ACHN (cell line): ENCODE data around the gene IKBKE.

Source experiments
- DNase-seq: peaks from one replicate; pipeline ENCODE4 v3.0.0-alpha.2; 2015
- in situ Hi-C: cut with HindIII; loops from 2 replicates; pipeline ENCODE4 v1.10.0; 2017; ENCODE audit warnings: low sequenced_read_pairs, low pct_ligation_motif_present, low pct_unique_long_range_greater_than_20kb

IKBKE gene

DNA sequence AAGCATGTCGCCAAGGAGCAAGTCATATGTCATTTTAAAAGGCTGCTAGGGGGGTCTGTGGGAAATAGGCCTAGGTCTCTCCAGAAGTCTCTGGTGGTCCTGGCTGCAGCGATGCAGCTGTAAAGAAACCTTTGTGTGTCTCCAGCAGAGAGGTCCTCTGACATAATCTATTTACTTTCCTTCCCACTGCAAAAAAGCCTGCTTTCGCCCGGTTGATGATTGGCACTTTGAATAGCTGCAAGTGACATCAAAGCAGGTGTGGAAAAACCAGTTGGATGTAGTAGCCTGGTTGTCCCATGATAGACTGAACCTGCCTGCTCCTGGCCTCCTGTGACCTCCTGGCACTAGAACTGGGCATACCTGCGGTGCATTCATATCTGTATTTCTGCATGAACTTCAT lies 50.9 kb downstream of the IKBKE start:
- in situ Hi-C loops = no loop called here
- DNase-seq = no peak

DNA sequence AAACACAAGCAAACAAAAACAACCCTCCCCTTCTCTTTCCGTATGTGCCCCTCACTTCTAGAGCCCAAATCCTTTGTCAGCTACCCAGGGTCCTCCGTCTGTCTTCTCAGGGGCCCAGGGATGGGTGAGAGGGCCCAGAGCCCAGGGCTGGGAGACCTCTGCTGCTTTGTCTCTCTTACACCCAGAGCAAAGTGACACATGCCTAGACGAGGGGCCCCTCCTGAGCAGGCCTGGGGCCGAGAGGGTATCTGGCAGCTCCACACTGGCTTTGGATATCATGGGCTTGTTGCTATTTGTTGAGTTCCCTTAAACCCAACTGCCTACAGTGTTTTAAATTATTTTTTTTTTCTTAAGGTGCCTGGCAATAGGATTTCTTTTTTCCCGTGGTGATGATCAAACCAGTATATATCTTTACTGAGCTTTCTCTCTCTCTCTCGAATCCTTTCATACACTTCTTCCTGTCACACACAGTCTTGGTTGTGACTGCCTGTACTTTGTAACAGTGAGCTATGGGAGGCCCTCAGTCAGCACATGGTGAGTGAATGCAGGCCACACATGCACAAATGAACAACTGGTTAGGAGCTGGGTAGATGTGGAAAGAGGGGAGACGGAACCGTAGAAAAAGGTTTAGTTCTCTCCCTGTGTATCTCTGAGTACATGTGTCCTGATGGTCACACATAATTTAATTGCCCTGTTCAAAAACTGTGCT lies 51.6 kb downstream of the IKBKE start:
- no peak for DNase-seq
- in situ Hi-C loops = no loop called here

DNA sequence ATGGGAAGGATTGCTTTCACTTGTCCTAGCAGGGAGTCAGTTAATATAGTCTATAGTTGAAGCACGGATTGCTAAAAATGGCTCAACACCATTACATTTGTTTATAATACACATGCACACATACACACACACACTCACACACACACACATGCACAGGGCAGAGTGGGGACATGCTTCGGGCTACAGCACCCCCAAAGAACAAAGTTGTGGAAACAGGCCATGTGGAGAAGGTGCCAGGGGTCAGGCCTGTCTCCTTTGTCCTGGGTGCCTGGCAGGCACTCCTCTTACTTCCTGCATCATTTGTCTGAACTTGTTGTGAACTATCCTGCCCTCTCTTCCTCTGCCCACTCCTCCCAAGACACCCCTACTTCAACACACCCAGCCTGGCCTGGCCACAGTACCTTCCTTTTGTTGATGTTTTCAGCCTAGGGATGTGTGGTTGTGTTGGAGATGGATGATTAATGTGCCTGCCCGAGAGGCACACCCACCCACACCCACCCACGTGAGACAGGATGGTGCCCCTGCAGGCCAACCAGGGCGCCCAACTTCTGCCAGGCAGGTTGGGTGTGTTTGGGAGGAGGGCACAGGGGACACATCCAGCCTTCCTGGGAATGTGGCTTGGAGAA lies 54.6 kb downstream of the IKBKE start:
- DNase-seq = no peak
- in situ Hi-C loops = no loop called here

DNA sequence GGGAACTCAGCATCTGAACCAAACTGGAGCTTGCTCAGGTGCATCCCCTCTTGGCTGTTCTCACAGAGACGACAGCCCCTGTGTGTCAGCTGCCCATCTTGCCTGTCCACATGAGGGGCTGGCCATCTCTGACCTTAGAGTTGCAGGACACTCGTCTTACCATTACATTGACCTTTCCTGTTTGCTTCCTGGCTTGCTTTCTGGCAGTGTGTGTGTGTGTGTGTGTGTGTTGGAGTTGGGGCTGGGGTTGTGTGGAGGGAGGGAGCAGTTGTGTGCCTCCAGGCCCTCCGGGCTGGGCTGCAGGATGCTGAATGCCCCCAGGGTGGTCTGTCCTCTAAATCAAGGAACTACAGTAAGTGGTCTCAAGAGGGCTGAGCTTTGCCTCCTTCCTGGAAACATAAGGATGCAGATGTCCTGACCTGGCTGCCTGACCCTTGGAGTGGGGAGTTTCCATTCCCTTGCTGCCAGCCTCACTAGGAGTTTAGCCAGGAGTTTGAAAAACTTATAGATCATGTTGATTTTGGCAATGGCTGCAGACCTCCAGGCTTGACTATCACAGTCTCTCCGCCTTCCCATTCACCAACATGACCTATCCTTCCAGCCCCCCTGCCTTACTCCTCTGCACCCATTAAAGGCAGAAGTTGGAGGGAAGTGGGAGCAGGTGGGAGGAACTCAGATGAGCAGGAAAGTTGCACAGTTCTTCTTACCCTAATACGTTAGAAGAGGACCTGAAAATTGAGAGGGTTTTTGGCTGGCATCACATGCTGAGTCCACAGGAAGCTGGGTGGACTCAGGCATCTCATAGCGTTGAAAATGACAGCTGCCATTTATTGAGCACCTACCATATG lies 56.0 kb downstream of the IKBKE start:
- DNase-seq = no peak
- in situ Hi-C loops = no loop called here

DNA sequence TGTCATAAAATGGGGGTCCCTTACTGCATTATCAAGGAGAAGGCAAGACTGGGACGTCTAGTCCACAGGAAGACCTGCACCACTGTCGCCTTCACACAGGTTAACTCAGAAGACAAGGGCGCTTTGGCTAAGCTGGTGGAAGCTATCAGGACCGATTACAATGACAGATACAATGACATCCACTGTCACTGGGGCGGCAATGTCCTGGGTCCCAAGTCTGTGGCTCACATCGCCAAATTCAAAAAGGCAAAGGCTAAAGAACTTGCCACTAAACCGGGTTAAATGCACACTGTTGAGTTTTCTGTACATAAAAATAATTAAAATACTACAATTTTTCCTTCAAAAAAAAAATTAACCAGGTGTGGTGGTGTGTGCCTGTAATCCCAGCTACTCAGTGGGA lies 59.1 kb downstream of the IKBKE start:
- in situ Hi-C loops = no loop called here

DNA sequence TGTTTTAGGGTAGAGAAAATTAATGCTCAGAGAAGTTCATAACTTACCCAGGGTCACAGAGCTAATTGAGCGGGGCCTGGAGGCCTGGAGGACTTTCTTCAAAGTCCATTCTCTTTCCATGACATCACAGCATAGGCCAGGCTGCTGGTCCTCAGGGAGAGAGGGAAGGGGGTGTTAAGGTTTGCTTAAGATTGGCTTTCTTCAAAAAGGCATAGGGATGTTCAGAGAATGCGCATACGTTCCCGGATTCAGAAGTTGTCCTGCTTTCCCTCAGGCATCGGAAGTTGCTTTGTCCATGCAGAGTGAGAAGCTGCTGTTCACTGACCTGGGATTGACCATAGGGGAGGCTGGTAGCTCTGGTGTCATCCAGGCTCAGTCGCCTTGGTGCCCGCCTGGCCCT lies 62.1 kb downstream of the IKBKE start:
- in situ Hi-C loops = no loop called here
- no peak for DNase-seq

More for the DNA sequence above, 59.1 kb downstream of the IKBKE start:
- DNase-seq = no peak

DNA sequence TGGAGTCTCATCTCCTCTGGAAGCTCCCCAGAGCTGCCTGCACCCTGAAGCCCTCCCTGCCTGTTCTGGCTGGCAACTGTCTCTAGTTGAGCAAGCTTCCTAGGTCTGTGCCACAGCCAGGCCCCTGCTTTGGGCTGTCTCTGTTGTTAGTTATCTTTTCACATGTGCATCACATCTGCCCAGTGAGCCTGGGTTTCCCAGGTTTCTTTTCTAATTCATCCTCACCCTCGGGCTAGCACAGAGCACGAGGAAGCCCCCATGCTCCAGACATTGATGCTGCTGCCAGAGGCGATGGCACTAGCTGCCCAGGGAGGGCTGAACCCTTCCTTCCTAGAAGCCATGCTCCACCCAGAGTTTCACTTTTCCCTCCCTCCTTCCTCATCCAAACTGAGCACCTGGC lies 64.3 kb downstream of the IKBKE start:
- DNase-seq = no peak
- in situ Hi-C loops = no loop called here

DNA sequence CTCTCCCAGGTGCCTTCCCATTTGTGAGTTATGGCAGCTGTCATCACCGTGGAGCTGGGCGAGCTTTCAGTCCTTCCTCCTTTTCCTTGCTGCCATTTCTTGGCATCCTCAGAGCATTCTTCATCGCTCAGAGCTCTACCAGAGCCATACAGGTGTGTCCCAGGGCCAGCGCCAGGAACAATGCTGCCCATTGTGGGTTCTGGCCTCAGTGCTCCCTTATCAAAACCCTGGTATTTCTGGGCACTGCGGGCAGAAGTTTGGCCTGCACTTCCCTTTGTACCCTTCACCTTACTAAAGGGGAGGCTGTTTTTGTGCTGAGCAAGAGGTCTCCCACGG lies 65.5 kb downstream of the IKBKE start:
- in situ Hi-C loops = no loop called here
- no peak for DNase-seq

DNA sequence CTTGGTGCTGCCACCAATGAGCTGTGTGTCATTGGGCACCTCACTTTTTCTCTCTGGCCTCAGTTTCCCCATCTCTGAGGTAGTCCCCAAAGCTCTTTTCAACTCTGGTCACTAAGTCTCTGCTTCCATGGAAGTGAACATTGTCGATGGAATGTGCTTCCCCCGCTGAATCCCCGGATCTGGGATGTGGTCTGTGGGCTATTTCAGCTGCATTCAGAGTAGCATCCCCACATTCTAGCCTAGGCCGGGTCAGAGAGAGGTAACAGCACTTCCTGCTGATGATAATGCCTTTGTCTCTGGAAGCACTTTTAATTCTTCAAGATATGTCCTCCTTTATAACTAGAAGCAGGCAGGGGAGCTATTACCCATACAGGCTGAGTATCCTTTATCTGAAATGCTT lies 66.9 kb downstream of the IKBKE start:
- DNase-seq = no peak
- in situ Hi-C loops = no loop called here

DNA sequence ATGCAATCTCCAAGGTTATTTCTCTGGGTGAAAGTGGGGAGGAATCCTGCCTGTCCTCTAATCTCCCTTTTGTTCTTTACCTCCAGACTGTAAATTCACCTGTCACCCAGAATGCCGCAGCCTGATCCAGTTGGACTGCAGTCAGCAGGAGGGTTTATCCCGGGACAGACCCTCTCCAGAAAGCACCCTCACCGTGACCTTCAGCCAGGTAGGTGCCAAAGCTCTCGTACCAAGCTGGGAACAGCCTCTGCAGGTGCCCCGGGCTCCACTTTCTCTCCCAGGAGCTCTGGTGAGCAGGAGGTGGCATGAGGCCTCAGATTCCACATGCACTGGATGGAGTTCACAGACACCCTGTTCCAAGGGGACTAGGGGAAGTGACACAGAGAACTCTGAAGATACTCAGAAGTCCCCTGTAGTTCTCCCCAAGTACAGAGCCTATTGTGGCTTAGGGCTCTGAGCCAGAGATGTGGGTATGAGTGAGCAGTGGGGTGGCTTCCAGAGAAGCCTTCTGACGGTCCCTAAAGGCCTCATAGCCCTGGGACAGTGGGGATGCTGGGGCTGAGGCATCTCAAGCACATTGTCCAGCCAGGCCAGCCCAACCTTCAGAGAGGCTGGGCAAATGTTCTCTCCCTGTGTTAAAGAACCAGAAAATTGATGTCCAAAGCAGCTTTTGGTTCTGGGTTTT lies 68.0 kb downstream of the IKBKE start:
- in situ Hi-C loops = no loop called here
- no peak for DNase-seq

DNA sequence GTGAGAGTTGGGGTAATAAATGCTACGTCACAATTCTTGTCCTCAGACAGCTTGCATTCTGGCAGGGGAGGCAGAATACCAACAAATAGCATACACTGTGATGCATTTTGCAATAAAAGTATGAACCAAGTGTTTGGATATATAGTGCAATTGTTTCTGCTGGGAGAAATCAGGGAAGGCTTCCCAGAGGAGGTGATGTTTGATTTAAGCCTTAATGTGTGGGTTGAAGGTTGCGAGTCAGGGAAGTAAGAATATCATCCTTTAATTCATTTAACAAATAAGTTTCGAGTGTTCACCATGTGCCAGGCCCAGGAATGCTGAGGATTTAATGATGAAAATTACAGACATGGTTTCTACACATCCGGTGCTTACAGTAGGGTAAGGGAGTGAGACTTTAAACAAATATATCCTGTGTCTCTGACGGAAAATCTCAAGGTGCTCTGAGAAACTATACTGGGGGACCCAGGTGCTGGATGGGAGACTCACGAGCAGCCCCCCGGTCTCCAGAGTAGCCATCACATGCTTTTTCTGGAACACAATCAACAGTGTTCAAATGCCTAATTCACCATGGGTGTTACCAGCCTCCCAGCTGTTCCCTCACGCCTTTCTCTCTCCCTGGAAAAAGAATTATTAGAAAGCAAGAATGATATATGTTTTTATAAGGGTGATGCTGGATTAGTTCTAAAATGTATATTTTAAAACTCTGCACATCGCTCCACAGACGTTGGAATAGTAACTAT lies 68.8 kb downstream of the IKBKE start:
- no peak for DNase-seq
- in situ Hi-C loops = no loop called here

DNA sequence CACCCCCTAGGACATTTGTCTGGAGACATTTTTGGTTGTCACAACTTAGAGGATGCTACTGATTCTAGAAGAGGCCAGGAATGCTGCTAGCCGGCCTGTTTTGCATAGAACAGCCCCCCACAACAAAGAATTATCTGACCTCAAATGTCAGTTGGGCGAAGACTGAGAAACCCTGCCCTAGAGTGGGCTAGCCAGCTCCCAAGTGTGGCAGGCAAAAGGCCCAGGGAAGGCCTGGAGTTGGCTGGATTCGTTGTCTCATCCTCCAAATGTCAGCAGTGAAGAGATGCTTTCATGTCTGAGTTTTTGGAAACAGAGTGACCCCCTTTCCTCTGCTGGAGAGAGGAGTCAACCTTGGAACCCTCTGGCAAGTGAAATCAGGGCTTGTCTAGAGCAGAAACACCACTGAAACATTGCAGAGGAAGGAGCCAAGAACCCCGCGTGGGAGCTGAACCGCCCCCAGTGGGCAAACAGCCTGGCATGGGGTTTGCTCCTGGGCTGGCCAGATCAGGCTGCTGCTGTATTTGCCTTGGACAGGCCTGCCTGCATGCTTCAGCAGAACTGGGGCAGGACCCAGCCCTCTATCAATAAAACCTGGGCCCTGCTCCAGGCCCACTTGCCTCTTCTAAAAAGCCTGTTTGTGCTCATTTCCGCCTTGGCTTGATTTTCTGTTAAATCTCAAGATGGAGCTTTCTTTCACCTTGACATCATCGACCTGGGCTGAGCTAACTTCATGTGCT lies 69.9 kb downstream of the IKBKE start:
- no peak for DNase-seq
- in situ Hi-C loops = no loop called here

DNA sequence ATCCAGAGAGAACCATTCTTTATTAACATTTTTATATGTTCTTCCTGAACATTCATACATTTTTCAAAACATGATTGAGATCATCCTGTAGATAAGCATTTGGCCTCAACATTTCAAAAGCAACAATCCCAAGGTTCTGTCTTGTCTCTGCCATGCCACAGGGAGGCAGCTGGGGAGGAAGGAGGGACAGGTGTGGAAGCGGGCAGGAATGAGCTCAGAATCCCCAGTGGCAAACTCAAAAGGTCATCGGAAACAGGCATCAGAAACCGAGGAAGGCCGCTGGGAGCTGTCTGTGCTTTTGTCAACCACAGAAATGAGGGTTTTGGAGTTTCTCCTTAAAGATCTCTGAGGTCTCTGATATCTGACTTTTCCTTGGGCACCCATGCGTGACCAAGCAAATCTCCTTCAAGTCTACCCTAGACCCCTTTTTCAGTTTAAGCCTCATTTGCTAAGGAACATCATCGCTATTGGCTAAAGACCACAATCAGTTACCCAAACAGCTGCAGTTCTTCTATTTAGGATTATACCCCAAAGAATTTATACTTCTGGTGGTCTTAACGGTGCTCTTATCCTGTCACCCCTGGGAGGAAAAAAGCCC lies 71.1 kb downstream of the IKBKE start:
- in situ Hi-C loops = no loop called here
- DNase-seq = no peak

DNA sequence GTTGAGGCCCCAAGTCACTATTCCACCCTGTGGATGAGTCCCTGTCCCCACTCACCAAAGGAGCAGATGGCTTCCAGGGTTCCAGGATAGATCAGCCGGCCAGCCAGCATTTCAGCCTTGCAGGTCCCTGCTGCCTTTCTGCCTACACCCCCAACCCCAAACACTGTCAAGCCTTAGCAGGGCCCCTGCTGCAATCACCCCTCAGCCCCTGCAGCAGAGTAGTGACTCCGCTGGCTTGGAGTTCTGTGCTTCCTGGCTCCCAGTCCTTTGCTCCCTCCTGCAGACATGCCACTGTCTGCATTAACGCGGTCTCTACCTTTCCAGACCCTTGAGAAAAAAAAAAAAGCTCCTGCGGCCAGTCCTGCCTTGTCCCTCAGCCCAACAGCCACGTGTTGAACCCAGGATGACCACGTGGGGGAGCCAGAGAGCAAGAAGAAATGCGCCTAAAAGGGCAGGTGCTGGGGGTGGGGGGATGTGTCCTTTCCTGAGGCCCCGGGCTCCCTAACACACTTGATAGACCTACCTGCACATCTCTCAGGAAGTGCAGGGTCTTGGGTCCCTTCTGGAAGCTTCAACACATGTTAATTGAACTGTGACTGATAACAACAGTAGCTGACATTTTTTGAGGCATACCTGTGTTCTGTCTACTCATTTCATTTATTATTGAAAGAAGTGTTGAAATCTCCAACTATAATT lies 74.4 kb downstream of the IKBKE start:
- in situ Hi-C loops = no loop called here
- DNase-seq = peak; percentile 62

DNA sequence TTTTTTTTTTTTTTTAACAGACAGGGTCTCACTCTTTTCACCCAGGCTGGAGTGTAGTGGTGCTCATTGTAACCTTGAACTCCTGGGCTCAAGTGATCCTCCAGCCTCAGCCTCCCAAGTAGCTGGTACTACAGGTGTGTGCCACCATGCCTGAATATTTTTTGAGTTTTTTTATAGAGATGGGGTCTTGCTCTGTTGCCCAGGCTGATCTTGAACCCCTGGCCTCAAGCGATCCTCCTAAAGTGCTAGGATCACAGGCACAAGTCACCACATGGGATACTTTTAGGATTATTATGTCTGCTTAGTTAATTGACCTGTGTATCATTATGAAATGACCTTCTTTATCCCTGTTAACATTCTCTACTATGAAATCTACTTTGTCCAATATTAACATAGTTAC lies 75.1 kb downstream of the IKBKE start:
- in situ Hi-C loops = no loop called here
- DNase-seq = no peak
